Measurements from ENCODE around the gene PLCB1.

Gene PLCB1

GRCh38 chr20:8608470-8608869 lies 476.4 kb downstream of the PLCB1 start:
- no peaks in the 10 kb centered on the region for H3K9me3 ChIP-seq (ENCODE audit: severe bottlenecking)
- TF ChIP-seq CTCF (IDR thresholded peaks at IDR 0.05; ENCODE audit: low read depth, low read length): no peak
- H3K27me3 ChIP-seq (ENCODE audit: insufficient read depth, low read depth, severe bottlenecking): no peaks in the 10 kb centered on the region
- no peaks in the 10 kb centered on the region for H3K36me3 ChIP-seq
- no peak for DNase-seq
- H3K4me3 ChIP-seq (ENCODE audit: low read depth, low read length): no peak overlapping the region
- H3K27ac ChIP-seq: no peak overlapping the region

DNA sequence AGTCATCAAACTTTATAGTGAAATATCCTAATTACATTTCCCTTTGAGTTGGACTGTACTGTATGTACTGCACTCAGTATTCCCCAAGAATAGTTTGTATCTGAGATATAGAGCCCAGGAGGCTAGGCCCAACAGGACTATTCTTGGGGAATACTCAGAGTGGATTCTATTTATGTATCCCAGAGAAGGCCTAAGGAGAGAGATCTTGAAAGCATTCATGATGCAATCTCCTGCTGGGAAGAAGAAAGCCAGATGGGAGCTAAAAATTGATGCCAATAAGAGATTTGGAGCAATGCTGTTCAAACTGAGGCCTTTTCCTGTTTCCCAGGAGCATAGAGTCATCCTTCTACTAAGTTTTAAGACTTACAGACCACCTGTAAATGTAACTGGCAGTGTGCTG lies 484.7 kb downstream of the PLCB1 start:
- Histone ChIP-seq H3K4me3 (ENCODE audit: low read depth, low read length) (no peak overlapping the region), H3K27me3 (ENCODE audit: insufficient read depth, low read depth, severe bottlenecking) (no peaks in the 10 kb centered on the region), H3K9me3 (ENCODE audit: severe bottlenecking) (no peaks in the 10 kb centered on the region), H3K27ac (no peak overlapping the region), H3K36me3 (no peaks in the 10 kb centered on the region)
- no peak for DNase-seq
- TF ChIP-seq CTCF (IDR thresholded peaks at IDR 0.05; ENCODE audit: low read depth, low read length): no peak

- Histone ChIP-seq H3K4me3 (ENCODE audit: low read depth, low read length) (no peak overlapping the region), H3K9me3 (ENCODE audit: severe bottlenecking) (no peaks in the 10 kb centered on the region), H3K36me3 (no peaks in the 10 kb centered on the region), H3K27me3 (ENCODE audit: insufficient read depth, low read depth, severe bottlenecking) (no peaks in the 10 kb centered on the region), H3K27ac (no peak overlapping the region)
- no peak for TF ChIP-seq CTCF (IDR thresholded peaks at IDR 0.05; ENCODE audit: low read depth, low read length)
- no peak for DNase-seq
These were observed 488.9 kb downstream of the PLCB1 start for GRCh38 chr20:8621001-8621400.

GRCh38 chr20:8624046-8624445 lies 492.0 kb downstream of the PLCB1 start:
- no peak overlapping the region for H3K4me3 ChIP-seq (ENCODE audit: low read depth, low read length)
- no peaks in the 10 kb centered on the region for H3K9me3 ChIP-seq (ENCODE audit: severe bottlenecking)
- no peak for DNase-seq
- H3K36me3 ChIP-seq: no peaks in the 10 kb centered on the region
- no peak for TF ChIP-seq CTCF (IDR thresholded peaks at IDR 0.05; ENCODE audit: low read depth, low read length)
- H3K27me3 ChIP-seq (ENCODE audit: insufficient read depth, low read depth, severe bottlenecking): no peaks in the 10 kb centered on the region
- H3K27ac ChIP-seq: no peak overlapping the region

DNA sequence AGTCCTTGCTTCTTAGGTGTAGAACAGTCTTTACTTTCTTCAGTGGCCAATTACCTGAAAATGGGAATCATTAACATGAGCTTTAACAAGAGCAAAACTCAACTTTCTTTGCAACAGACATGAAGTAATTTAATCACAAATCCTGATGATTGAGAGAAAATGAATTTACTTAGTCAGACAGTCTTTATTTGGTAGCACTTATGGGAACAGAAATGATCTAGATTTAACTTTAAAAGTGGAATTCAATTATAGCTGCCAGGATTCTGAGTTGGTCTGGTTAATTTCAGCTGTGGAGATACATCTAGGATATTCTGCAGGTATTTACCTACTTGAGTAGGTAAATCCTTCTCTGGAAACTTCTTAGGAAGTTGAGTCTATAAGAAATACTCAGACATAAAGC lies 492.6 kb downstream of the PLCB1 start:
- TF ChIP-seq CTCF (IDR thresholded peaks at IDR 0.05; ENCODE audit: low read depth, low read length): no peak
- Histone ChIP-seq H3K36me3 (no peaks in the 10 kb centered on the region), H3K4me3 (ENCODE audit: low read depth, low read length) (no peak overlapping the region), H3K9me3 (ENCODE audit: severe bottlenecking) (no peaks in the 10 kb centered on the region), H3K27ac (no peak overlapping the region), H3K27me3 (ENCODE audit: insufficient read depth, low read depth, severe bottlenecking) (no peaks in the 10 kb centered on the region)
- no peak for DNase-seq

DNA sequence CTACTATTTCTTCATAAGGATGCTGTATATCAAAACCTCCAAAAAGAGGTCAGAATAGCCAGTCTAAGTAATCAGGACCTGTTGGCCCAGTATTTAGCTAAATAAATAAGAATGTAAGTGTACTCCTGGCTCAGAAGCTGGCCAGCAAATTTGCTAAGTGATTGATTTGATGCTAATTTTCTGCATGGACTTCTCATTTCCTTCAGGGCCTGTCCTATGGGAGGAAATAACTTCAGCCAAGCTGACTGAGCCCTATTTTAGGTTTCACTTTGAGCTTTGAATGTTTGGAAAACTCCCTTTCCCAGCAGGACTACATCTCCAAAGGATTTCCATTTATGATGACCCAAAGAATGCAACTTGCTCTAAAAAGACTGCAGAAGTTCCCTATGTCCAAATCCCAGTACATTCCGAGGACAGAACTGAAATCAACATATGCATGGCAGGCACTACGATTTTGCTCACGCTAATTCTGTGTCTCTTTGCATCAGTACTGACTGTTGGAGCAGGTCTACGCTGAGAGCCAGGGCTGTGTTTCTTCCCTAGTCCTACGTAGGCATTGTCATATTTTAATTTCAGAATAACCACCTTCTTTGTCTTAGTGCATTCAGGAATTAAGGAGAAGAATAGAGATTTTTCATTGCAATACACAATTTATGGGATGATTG lies 495.4 kb downstream of the PLCB1 start:
- DNase-seq: no peak
- no peaks in the 10 kb centered on the region for H3K36me3 ChIP-seq
- no peaks in the 10 kb centered on the region for H3K27me3 ChIP-seq (ENCODE audit: insufficient read depth, low read depth, severe bottlenecking)
- H3K4me3 ChIP-seq (ENCODE audit: low read depth, low read length): no peak overlapping the region
- H3K9me3 ChIP-seq (ENCODE audit: severe bottlenecking): no peaks in the 10 kb centered on the region
- no peak for TF ChIP-seq CTCF (IDR thresholded peaks at IDR 0.05; ENCODE audit: low read depth, low read length)
- no peak overlapping the region for H3K27ac ChIP-seq
